K562 (cell line): Measurements from ENCODE around the gene EPHB3. TPM values are rescaled to one million over a fixed set of nuclear protein-coding genes. Genes with fewer than 3 reads are reported as not detected.

ENCODE experiments used
- ATAC-seq: fragments of 200-7000 bp; cut with Tn5 transposase; 3 replicates; pipeline ENCODE4 v1.9.1; 2020; ENCODE audit warnings: moderate library complexity
- BruUV-seq: library from RNA; stranded (reverse); fragments of 400-500 nt; replicated peaks from 2 replicates; lab custom pipeline; 2021; lab: Mats Ljungman, UMichigan
- CTCF ChIA-PET: fragments of 300-600 bp; formaldehyde crosslinking; extraction: SDS; loops from one replicate; lab custom pipeline; 2021; ENCODE audit warnings: low intra/inter-chr PET ratio; lab: Yijun Ruan, JAX
- POLR2A ChIA-PET: fragments of 300-600, 350-650 bp; sonication (Branson Sonifier 250); formaldehyde crosslinking; extraction: SDS; loops from one replicate; lab custom pipeline; 2021; ENCODE audit warnings: antibody characterized with exemption, inconsistent platforms; lab: Yijun Ruan, JAX
- DNase-seq, 4 experiments: peaks; one replicate each; pipeline versions ENCODE4 v3.0.0 to v3.0.0-alpha.2; 2011 to 2018; ENCODE audit warnings: low spot score in 3 of 4, mixed read lengths in 3 of 4; ENCODE audit errors: extremely low read depth in 1 of 4
- FAIRE-seq: peaks from 2 replicates; lab custom pipeline; 2011; peaks lifted over from hg19 to GRCh38; lab: Jason Lieb, UNC
- H2AFZ ChIP-seq: 2 replicates; pipeline ENCODE4 v1.6.0; 2011; ENCODE audit warnings: low read depth, low read length, control low read depth, inconsistent platforms
- H3K27ac ChIP-seq: fragments of 200-600 bp; 3 replicates; pipeline ENCODE4 v1.8.0; 2011; ENCODE audit warnings: low read depth, mild to moderate bottlenecking, control low read depth, inconsistent platforms, low read length, moderate library complexity, mixed read lengths; ENCODE audit errors: extremely low read depth
- H3K27me3 ChIP-seq, 2 experiments: fragments of 300-600 bp in 1 of 2; 2 replicates in 1 of 2; 3 replicates in 1 of 2; pipeline versions ENCODE4 v1.6.0 to v1.8.0; 2011; ENCODE audit warnings: inconsistent platforms in 2 of 2, low read length in 2 of 2, mild to moderate bottlenecking in 1 of 2, mixed read lengths in 1 of 2, moderate library complexity in 1 of 2; ENCODE audit not compliant: control insufficient read depth in 2 of 2, insufficient read depth in 2 of 2
- H3K36me3 ChIP-seq: fragments of 300-600 bp; 3 replicates; pipeline ENCODE4 v1.8.0; 2011; ENCODE audit warnings: mild to moderate bottlenecking, low read length, inconsistent platforms; ENCODE audit not compliant: control insufficient read depth, insufficient read depth
- H3K4me1 ChIP-seq, 2 experiments: fragments of 200-600 bp in 1 of 2; replicated peaks in 1 of 2; 2 replicates in 1 of 2; 3 replicates in 1 of 2; pipeline versions ENCODE4 v1.5.1 to v1.8.0; 2011; ENCODE audit warnings: inconsistent platforms in 2 of 2, low read length in 2 of 2, mild to moderate bottlenecking in 1 of 2, mixed read lengths in 1 of 2, moderate library complexity in 1 of 2; ENCODE audit not compliant: control insufficient read depth in 2 of 2, insufficient read depth in 2 of 2
- H3K4me2 ChIP-seq: 2 replicates; pipeline ENCODE4 v1.6.1; 2011; ENCODE audit warnings: low read length, control low read depth, inconsistent platforms, mixed read lengths; ENCODE audit not compliant: insufficient read depth
- H3K4me3 ChIP-seq: fragments of 200-600 bp; sonication (generic), shearing (Covaris generic); 2 replicates; pipeline ENCODE4 v1.5.1; 2016; ENCODE audit warnings: control low read depth, inconsistent platforms
- H3K79me2 ChIP-seq: fragments of 200-600 bp; 3 replicates; pipeline ENCODE4 v1.8.0; 2011; ENCODE audit warnings: low read length, inconsistent platforms; ENCODE audit not compliant: control insufficient read depth, insufficient read depth
- H3K9ac ChIP-seq, 2 experiments: 2 replicates each; pipeline versions ENCODE4 v1.6.0 to v1.6.1; 2011; ENCODE audit warnings: low read depth in 2 of 2, low read length in 2 of 2, control low read depth in 1 of 2, inconsistent platforms in 1 of 2, mild to moderate bottlenecking in 1 of 2, mixed read lengths in 1 of 2; ENCODE audit not compliant: insufficient read depth in 1 of 2
- H3K9me1 ChIP-seq: one replicate; pipeline ENCODE4 v1.6.0; 2011; ENCODE audit warnings: inconsistent platforms, mild to moderate bottlenecking, low read length, moderate library complexity; ENCODE audit not compliant: control insufficient read depth, insufficient read depth
- H3K9me3 ChIP-seq: replicated peaks from 2 replicates; pipeline ENCODE4 v1.5.1; 2011; ENCODE audit warnings: low read depth, low read length, inconsistent platforms; ENCODE audit not compliant: control insufficient read depth, insufficient read depth
- H4K20me1 ChIP-seq: replicated peaks from 2 replicates; pipeline ENCODE4 v1.6.1; 2011; ENCODE audit warnings: low read length, inconsistent platforms, mixed read lengths; ENCODE audit not compliant: control insufficient read depth, insufficient read depth
- CC2D1A ChIP-seq: fragments of 450-650 bp; IDR thresholded peaks from 2 replicates; pipeline ENCODE4 v1.6.1; 2017; ENCODE audit warnings: mild to moderate bottlenecking
- FOXP1 ChIP-seq: sonication (generic); formaldehyde crosslinking; IDR thresholded peaks from 2 replicates; pipeline ENCODE4 v1.8.0; 2022; ENCODE audit warnings: mild to moderate bottlenecking, missing genetic modification reagents
- MAFF ChIP-seq: IDR thresholded peaks from 2 replicates; pipeline ENCODE4 v1.6.1; 2012; ENCODE audit warnings: low read length, improper control_type of control experiment
- TCF3 ChIP-seq: sonication (generic); formaldehyde crosslinking; IDR thresholded peaks from 2 replicates; pipeline ENCODE4 v1.4.0; 2020; ENCODE audit warnings: mild to moderate bottlenecking, missing genetic modification reagents
- WGBS: fragments of 100-300 bp; shearing (Covaris generic); methylation state at CpG from one replicate; pipeline ENCODE4 v1.1.6; 2016; ENCODE audit warnings: low coverage, mixed read lengths; ENCODE audit not compliant: insufficient coverage; ENCODE audit errors: missing lambda C conversion rate; 5-methylcytosine and 5-hydroxymethylcytosine counted together
- in situ Hi-C: fragments of 300-500 bp; cut with MboI; formaldehyde crosslinking; loops from 4 replicates; pipeline ENCODE4 v1.15.0; 2018; ENCODE audit warnings: inconsistent platforms, mixed read lengths
- intact Hi-C: fragments of 100-400 bp; cut with micrococcal nuclease; formaldehyde crosslinking; loops from 2 replicates; pipeline ENCODE4 v1.14.2; 2022
- polyA plus RNA-seq, 8 experiments: library from polyadenylated mRNA; depleted of rRNA in 4 of 8; stranded (reverse) in 5 of 8; unstranded in 3 of 8; fragments of >200 nt; fragmentation: Nextera tagmentation in 2 of 8; fragmentation: Illumina TruSeq in 1 of 8; extraction: Ambion mirVana in 2 of 8; extraction: Trizol in 1 of 8; gene quantifications; 2 replicates each; pipeline versions ENCODE4 v1.2.1 to v1.2.3, GENCODE V29; 2011 to 2014; ENCODE audit warnings: inconsistent platforms in 1 of 8, missing spikeins in 1 of 8
- total RNA-seq, 7 experiments: library from RNA; depleted of rRNA in 6 of 7; stranded (reverse); fragments of >200 nt in 6 of 7; fragmentation: Illumina TruSeq in 2 of 7; extraction: Trizol in 2 of 7; gene quantifications; 2 replicates each; pipeline versions ENCODE4 v1.2.1 to v1.2.3, GENCODE V29; 2011 to 2021; ENCODE audit warnings: low replicate concordance in 1 of 7
- TF ChIP-seq, protein P1 (sequence below): fragments of 450-650 bp; IDR thresholded peaks from 2 replicates; pipeline ENCODE4 v1.6.1; 2018; ENCODE audit warnings: mild to moderate bottlenecking, low read depth; ENCODE audit not compliant: partially characterized antibody
- TF ChIP-seq, protein P2 (sequence below): fragments of 250-450 bp; sonication (Bioruptor Pico); IDR thresholded peaks from 2 replicates; pipeline ENCODE4 v1.5.0; 2020; ENCODE audit warnings: mild to moderate bottlenecking
- TF ChIP-seq, protein P3 (sequence below): sonication (generic); formaldehyde crosslinking; IDR thresholded peaks from 2 replicates; pipeline ENCODE4 v1.8.0; 2022; ENCODE audit warnings: mild to moderate bottlenecking, missing genetic modification reagents

EPHB3 gene
- total and polyA plus RNA-seq, 9 of the 15 experiments (the other 6 are each of a cell fraction or from before 2014, with no cell fraction given): not detected

DNA sequence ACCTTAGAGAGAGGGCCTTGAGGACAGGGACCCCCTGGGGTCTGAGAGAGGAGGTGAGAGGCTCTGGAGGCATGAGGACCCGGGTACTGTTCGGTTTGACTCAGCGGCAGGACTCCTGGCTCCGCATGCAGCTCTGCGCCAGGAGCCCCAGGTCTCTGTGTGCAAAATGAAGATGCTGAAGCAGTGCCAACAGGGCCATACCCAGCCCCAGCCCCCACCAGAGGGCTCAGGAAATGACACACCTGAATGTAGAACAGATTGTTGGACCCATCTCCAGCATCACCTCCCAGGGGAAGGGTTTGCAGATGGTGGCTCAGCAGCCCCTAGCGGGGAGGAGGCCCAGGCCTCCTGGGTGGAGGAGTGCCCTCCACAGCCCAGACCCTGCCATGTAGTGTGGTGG lies 30.2 kb downstream of the EPHB3 start:
- Histone ChIP-seq H3K4me2 (no peak overlapping the region), H3K9me1 (peaks cover 3% of the 10 kb centered on the region), H3K9me3 (no peaks in the 10 kb centered on the region), H2AFZ (no peak overlapping the region), H3K79me2 (no peaks in the 10 kb centered on the region), H3K4me1 (no peaks in the 10 kb centered on the region; a peak in 1 of 5 replicates), H4K20me1 (no peaks in the 10 kb centered on the region), H3K27ac (no peak overlapping the region), H3K9ac (no peak overlapping the region), H3K4me3 (no peak overlapping the region)
- BruUV-seq: no TSS peak
- FAIRE-seq (no peak), ATAC-seq (no peak)
- ChIA-PET POLR2A (interaction anchor here (0.6 to 1.0 kb wide), 3 partner anchors 8 to 13 kb away, joined by 3 to 4 read pairs (median 3); no protein-coding TSS in a partner anchor), CTCF (no interaction called here)
- 20% methylated on average over 3 of the region's 6 CpGs for WGBS
- intact Hi-C loops (no loop called here), in situ Hi-C loops (no loop called here)
- TF ChIP-seq CC2D1A (no peak), FOXP1 (no peak), MAFF (no peak), TCF3 (CRISPR knock-in tag) (no peak)
- TF ChIP-seq, protein P1, sequence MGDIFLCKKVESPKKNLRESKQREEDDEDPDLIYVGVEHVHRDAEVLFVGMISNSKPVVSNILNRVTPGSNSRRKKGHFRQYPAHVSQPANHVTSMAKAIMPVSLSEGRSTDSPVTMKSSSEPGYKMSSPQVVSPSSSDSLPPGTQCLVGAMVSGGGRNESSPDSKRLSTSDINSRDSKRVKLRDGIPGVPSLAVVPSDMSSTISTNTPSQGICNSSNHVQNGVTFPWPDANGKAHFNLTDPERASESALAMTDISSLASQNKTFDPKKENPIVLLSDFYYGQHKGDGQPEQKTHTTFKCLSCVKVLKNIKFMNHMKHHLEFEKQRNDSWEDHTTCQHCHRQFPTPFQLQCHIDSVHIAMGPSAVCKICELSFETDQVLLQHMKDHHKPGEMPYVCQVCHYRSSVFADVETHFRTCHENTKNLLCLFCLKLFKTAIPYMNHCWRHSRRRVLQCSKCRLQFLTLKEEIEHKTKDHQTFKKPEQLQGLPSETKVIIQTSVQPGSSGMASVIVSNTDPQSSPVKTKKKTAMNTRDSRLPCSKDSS: no peak
- TF ChIP-seq, protein P2, sequence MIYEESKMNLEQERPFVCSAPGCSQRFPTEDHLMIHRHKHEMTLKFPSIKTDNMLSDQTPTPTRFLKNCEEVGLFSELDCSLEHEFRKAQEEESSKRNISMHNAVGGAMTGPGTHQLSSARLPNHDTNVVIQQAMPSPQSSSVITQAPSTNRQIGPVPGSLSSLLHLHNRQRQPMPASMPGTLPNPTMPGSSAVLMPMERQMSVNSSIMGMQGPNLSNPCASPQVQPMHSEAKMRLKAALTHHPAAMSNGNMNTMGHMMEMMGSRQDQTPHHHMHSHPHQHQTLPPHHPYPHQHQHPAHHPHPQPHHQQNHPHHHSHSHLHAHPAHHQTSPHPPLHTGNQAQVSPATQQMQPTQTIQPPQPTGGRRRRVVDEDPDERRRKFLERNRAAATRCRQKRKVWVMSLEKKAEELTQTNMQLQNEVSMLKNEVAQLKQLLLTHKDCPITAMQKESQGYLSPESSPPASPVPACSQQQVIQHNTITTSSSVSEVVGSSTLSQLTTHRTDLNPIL (CRISPR knock-in tag): no peak
- TF ChIP-seq, protein P3, sequence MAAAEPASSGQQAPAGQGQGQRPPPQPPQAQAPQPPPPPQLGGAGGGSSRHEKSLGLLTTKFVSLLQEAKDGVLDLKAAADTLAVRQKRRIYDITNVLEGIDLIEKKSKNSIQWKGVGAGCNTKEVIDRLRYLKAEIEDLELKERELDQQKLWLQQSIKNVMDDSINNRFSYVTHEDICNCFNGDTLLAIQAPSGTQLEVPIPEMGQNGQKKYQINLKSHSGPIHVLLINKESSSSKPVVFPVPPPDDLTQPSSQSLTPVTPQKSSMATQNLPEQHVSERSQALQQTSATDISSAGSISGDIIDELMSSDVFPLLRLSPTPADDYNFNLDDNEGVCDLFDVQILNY (CRISPR knock-in tag): no peak
- TF ChIP-seq, all 486 proteins: peak for 0
- Histone ChIP-seq H3K27me3 (peaks cover 17 to 58% of the 10 kb centered on the region in 2 experiments; a peak in 4 of 5 replicates), H3K36me3 (no peaks in the 10 kb centered on the region)
- DNase-seq: no peak
